IPS DF 19.7 (cell line): ENCODE data around the gene TPST1.
"Not testable (repeated sequence)": the region's sequence is repeated elsewhere in the genome, so short reads cannot be mapped to it uniquely, and the experiment has no call there.

ENCODE experiments used
- DNase-seq: peaks from one replicate; pipeline ENCODE4 v3.0.0-alpha.2; 2013; ENCODE audit warnings: low read depth, low spot score

TPST1 gene

DNA sequence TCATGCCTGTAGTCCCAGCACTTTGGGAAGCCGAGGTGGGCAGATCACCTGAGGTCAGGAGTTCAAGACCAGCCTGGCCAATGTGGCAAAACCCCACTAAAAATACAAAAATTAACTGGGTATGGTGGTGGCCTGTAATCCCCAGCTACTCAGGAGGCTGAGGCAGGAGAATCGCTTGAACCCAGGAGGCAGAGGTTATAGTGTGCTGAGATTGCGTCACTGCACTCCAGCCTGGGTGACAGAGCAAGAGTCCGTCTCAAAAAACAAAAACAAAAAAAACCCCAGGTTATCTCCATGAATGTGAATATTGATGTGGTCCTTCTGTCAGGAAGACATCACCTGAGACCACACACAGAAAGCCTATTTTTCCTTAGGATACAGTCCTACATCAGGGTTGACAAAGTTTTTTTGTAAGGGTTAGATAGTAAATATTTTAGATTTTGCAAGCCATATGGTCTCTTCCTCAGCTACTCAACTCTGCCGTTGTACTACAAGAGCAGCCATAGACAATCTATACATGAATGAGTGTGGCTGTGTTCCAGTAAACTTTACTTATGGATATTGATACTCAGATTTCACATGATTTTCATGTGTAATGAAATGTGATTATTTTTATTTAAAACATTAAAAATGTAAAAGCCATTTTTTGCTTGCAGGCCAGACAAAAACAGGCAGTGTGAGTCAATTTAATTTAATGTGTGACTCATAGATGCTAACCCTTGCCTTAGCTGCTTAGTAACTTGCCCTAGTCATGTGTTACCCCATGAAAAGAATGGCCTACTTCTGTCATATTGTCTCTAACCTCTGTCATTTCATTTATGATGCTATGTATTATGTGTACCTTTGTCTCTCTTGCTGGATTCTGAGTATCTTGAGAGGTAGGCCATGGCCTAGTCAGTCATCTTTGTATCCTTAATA is 78.1 kb downstream of the TPST1 start:
- no peak for DNase-seq

- no peak for DNase-seq
Measured at GRCh38 chr7:66296001-66296521, 90.9 kb downstream of the TPST1 start.

DNA sequence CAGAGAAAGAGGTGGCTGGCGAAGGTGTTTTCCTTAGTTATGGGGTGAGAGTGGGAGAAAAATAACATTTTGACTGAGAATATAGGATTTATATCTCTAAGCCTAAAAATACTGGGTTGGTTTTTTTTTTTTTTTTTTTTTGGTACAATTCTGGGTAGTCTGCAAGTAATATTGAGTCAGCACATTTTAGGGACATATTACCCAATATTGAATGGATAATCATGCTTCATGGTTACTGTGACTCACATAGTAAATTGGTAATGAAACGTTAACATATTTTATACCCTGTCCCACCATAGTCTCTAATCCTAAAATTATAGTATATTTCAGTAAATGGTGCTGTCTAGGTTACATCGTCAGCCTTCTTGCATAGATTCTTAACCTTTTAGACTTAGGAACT is 91.4 kb downstream of the TPST1 start:
- no peak for DNase-seq

DNA sequence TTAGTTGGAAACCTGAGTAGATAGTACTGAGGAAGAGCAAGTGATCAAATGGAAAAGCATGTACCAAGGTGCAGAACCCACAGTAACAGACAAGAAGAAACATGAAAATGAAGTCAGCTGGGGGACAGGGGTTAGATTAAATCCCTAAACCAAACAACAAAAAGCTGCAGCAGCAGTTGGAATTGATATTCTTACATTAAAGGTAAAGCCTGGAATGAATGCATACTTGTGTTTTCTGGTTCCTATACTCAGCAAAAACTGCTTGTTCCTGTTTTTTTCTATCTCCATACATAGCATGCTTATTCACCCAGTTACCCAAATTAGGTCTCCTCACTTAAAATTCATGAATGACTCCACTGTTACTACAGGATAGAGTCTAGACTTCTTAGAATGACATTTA is 92.4 kb downstream of the TPST1 start:
- DNase-seq = no peak

DNA sequence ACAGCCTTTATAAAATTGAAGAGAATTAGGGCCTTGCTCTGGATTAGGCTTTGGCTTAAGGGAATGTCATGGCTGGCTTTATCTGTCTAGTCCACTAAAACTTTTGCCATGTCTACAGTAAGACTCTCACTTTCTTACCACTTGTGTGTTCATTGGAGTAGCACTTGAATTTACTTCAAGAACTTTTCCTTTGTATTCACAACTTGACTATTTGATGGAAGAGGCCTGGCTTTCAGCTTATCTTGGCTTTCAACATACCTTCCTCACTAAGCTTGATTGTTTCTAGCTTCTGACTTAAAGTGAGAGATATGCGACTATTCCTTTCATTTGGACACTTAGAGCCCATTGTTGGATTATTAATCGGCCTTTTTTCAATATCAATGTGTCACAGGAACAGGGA is 96.1 kb downstream of the TPST1 start:
- no peak for DNase-seq

- DNase-seq = no peak
Measured at GRCh38 chr7:66301737-66302136, 96.6 kb downstream of the TPST1 start.

GRCh38 chr7:66303454-66304155 is 98.5 kb downstream of the TPST1 start:
- no peak for DNase-seq

DNA sequence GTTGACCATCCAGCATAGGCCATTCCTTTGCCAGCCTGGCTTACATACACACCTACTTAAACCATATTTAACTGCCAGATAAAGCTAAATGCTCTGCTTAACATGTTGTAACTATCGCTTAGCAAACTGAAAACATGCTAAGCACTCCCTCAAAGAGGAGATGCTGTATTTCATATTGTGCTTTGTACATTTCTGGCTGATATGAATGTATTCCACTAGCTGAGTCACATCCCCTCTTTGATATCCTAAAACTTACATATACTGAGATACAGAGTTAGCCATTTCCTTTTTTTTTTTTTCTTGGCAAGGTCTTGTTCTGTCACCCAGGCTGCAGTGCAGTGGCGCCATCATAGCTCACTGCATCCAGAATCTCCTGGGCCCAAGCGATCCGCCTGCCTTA is 99.4 kb downstream of the TPST1 start:
- no peak for DNase-seq

GRCh38 chr7:66306243-66306642 is 101.1 kb downstream of the TPST1 start:
- DNase-seq = no peak

GRCh38 chr7:66307591-66308215 is 102.6 kb downstream of the TPST1 start:
- no peak for DNase-seq

GRCh38 chr7:66308411-66308810 is 103.3 kb downstream of the TPST1 start:
- DNase-seq = no peak

- no peak for DNase-seq
Measured at GRCh38 chr7:66310620-66311019, 105.5 kb downstream of the TPST1 start.

GRCh38 chr7:66313886-66314568 is 108.9 kb downstream of the TPST1 start:
- no peak for DNase-seq

DNA sequence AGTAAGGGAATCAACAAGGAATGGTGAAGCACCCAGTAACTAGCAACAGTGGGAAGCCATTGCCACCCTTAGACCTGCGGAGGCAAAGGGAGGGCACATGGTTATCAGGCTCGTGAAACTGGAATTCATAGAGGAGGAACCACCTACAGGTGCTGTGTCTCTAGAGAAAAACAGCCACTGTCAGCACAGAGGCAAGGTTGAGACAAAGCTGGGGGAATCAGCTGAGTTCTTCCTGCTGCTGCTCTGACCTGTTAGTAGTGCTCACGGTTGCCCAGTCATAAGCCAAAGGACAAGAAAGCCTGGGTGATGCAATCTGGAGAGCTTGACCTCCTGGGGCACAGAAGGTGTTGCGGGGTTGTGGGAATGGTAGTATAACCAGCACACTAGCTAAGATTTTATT is 110.1 kb downstream of the TPST1 start:
- DNase-seq = no peak

DNA sequence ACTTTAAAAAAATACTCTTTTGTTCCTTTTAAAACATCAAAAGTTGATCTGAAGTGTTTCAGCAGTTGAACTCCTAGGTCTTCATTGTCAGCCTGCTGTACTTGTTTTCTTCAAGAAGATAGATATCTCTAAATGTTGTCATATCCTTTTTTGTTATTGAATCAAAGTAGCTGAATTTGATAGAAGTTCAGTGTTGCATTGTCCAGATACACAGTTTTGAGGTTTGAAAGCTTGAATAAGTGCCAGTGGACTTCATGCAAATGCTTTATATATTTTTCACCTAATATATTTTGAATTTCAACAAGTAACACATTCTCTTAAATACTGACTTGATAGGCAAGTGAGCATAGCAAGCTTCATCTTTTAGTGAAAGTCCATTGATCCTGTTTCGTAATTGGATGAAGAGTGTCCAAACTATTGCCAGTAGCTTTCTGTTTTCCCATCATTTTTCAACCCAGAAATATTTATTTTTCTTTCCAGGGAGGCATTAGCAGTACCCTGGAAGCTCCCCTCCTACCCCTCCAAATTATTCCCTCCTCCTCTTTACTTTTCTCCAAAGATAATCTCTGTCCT is 114.4 kb downstream of the TPST1 start:
- no peak for DNase-seq

DNA sequence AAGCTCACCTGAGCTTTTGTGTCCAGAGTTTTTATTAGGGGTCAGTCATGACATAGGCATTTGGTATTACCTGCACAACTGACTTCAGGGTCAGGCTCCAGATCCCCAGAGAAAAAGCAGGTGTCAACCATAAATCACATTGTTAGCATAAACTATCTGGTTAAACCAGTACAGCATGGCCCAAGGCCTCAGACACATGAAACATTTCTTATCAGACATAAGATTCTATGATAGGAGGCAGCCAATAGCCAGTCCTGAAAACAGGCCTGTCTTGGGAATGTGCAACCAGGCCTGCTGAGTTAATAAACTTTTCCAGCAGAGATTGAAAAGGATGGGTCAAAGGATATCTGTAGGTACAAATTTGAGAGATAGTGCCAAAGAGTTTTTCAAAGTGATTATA is 116.1 kb downstream of the TPST1 start:
- DNase-seq = no peak

DNA sequence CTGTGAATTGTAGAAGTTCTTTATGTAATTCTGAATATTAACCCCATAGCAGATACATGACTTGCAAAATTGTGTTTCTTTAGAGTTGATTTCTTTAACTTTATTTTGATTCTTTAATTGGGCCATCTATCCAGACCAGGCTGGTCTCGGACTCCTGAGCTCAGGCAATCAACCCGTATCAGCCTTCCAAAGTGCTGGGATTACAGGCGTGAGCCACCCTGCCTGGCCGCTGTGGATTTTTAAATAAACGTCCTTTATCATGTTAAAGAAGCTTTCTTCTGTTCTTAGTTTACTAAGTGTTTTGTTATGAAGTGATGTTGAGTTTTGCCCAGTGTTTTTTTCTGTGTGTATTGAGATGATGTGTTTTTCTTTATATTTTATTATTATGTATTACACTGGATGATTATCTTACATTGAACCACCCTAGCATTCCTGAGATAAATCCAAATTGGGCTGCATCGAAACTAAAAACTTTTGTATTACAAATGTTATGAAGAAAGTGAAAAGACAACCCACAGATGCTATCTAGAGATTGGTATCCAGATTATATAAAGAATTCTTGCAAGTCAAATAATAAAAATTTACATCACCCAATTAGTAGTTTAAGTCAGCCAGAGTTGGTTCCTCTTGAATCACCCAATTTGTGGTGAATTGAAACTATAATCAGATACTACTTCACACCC is 118.1 kb downstream of the TPST1 start:
- no peak for DNase-seq

- DNase-seq = not testable (repeated sequence)
Measured at GRCh38 chr7:66324985-66325384, 119.9 kb downstream of the TPST1 start.

DNA sequence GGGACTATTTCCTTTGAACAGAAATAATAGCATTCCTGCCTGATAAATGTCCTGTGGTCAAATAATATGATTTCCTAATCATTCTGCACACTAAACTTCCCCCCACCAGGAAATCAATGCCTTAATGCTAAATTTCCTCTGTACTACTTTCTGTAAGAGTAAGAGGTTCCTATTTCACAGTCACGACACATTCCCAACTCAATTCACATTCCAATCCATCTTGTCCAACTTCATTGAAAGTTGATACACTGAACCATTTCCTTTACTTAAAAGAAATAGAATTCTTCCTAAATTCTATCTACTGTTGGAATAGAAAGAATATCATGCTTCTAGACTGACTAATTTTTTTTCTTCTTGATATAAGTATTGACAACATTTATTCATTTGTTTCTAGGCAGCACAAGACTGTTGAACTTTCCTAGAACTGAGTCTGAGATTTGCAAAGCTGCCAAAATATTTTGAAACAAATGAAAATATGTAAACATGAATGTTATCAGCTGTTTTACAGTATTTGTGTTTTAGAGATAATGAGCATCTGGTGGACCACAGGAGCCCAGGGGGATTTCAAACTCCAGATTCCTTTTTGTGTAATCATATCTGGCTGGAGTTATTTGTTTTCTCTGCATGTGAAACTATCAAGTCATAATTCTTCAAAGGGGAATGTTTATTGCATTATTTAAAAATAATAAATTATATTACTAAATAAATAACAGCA is 121.5 kb downstream of the TPST1 start:
- no peak for DNase-seq

- DNase-seq = no peak
Measured at GRCh38 chr7:66330961-66331360, 125.8 kb downstream of the TPST1 start.
